Stimulated activated CD4-positive, alpha-beta T cell treated with anti-CD3 and anti-CD28 coated beads, Interleukin-12 subunit alpha, Interleukin-12 subunit beta, amount 100 ng/mL, for 48 hours (primary cell): ENCODE data around the gene UBA5.
"Not testable (repeated sequence)": the region's sequence is repeated elsewhere in the genome, so short reads cannot be mapped to it uniquely, and the experiment has no call there.

Experiments
- DNase-seq, 3 donors: peaks; one replicate each; pipeline ENCODE4 v3.0.0-alpha.2; 2020; ENCODE audit warnings: low read depth in 2 of 3, low spot score in 1 of 3

UBA5 gene

GRCh38 chr3:132660052-132660810 is at the start of gene UBA5:
TSS of gene UBA5 (plus strand) at chr3:132660329. CDS start at chr3:132660538, 209 bp downstream.
- DNase-seq = peak; percentile 44 to 71 (median 54)

GRCh38 chr3:132615301-132615700 is 44.8 kb upstream of the UBA5 start:
- not testable (repeated sequence) for DNase-seq

GRCh38 chr3:132615881-132616280 is 44.2 kb upstream of the UBA5 start:
- no peak for DNase-seq

GRCh38 chr3:132616780-132617179 is 43.3 kb upstream of the UBA5 start:
- no peak for DNase-seq

GRCh38 chr3:132622148-132622547 is 38.0 kb upstream of the UBA5 start:
- no peak for DNase-seq

- no peak for DNase-seq
Observed at GRCh38 chr3:132622761-132623160, 37.4 kb upstream of the UBA5 start.

- DNase-seq = no peak
Observed at GRCh38 chr3:132623646-132624045, 36.5 kb upstream of the UBA5 start.

- no peak for DNase-seq
Observed at GRCh38 chr3:132624790-132625189, 35.3 kb upstream of the UBA5 start.

- DNase-seq = no peak
Observed at GRCh38 chr3:132625613-132626012, 34.5 kb upstream of the UBA5 start.

- DNase-seq = no peak
Observed at GRCh38 chr3:132626955-132627354, 33.2 kb upstream of the UBA5 start.

- no peak for DNase-seq
Observed at GRCh38 chr3:132628157-132628556, 32.0 kb upstream of the UBA5 start.

- no peak for DNase-seq
Observed at GRCh38 chr3:132629928-132630327, 30.2 kb upstream of the UBA5 start.

GRCh38 chr3:132630612-132631011 is 29.5 kb upstream of the UBA5 start:
- no peak for DNase-seq

- no peak for DNase-seq
Observed at GRCh38 chr3:132635052-132635451, 25.1 kb upstream of the UBA5 start.

GRCh38 chr3:132637590-132637989 is 22.5 kb upstream of the UBA5 start:
- no peak for DNase-seq

GRCh38 chr3:132638706-132639105 is 21.4 kb upstream of the UBA5 start:
- DNase-seq = no peak

GRCh38 chr3:132641427-132641826 is 18.7 kb upstream of the UBA5 start:
- not testable (repeated sequence) for DNase-seq

GRCh38 chr3:132641837-132642538 is 18.1 kb upstream of the UBA5 start:
- DNase-seq = no peak

- DNase-seq = no peak
Observed at GRCh38 chr3:132642539-132642847, 17.6 kb upstream of the UBA5 start.

GRCh38 chr3:132643366-132643765 is 16.8 kb upstream of the UBA5 start:
- no peak for DNase-seq

GRCh38 chr3:132645058-132645457 is 15.1 kb upstream of the UBA5 start:
- no peak for DNase-seq

GRCh38 chr3:132650153-132650552 is 10.0 kb upstream of the UBA5 start:
- no peak for DNase-seq
